DOHH2 (cell line): ENCODE results near the gene LMOD3.

Experiments used
- EZH2phosphoT487 ChIP-seq: fragments of 200-600 bp; sonication (generic); IDR thresholded peaks from 2 replicates; pipeline ENCODE4 v1.6.1; 2017; ENCODE audit warnings: borderline replicate concordance, mild to moderate bottlenecking, antibody characterized with exemption, low read length, moderate library complexity, mixed read lengths
- TF ChIP-seq, protein P1 (sequence below): fragments of 200-600 bp; sonication (generic); IDR thresholded peaks from one replicate; pipeline ENCODE4 v1.5.1; 2014; ENCODE audit warnings: antibody characterized with exemption, mild to moderate bottlenecking, low read depth, low read length; ENCODE audit not compliant: poor library complexity, severe bottlenecking

DNA sequence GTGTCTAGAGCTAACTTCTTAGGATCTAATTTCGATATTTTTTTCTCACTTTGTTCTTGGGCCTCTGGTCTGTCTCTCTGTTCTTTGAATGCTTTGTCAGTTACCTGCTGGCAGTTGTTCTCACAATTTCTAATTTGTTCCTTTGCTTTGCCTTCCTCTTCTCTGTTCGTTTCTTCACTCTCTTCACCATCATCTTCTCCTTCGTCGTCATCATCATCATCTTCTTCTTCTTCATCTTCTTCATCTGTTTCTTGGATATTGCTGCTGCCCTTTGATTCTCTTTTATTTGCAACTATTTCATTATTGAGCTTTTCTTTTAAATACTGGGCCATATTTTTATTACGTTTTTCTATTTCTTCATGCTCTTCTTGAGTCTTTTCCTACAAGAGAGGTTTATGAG lies 2.7 kb downstream of the LMOD3 start:
- TF ChIP-seq, protein P1, sequence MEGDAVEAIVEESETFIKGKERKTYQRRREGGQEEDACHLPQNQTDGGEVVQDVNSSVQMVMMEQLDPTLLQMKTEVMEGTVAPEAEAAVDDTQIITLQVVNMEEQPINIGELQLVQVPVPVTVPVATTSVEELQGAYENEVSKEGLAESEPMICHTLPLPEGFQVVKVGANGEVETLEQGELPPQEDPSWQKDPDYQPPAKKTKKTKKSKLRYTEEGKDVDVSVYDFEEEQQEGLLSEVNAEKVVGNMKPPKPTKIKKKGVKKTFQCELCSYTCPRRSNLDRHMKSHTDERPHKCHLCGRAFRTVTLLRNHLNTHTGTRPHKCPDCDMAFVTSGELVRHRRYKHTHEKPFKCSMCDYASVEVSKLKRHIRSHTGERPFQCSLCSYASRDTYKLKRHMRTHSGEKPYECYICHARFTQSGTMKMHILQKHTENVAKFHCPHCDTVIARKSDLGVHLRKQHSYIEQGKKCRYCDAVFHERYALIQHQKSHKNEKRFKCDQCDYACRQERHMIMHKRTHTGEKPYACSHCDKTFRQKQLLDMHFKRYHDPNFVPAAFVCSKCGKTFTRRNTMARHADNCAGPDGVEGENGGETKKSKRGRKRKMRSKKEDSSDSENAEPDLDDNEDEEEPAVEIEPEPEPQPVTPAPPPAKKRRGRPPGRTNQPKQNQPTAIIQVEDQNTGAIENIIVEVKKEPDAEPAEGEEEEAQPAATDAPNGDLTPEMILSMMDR: no peak
- no peak for TF ChIP-seq EZH2phosphoT487
